ENCODE measurements around the gene TMEM234. TPM values are rescaled to one million over a fixed set of nuclear protein-coding genes. Genes with fewer than 3 reads are reported as not detected.
A peak's percentile ranks its signal among the peaks of the same experiment; 100 is the strongest.

The TMEM234 gene
- total and polyA plus RNA-seq, 2 of the 4 experiments (the other 2 are of a cell fraction), result 10.8 to 22.7 TPM

- no TSS peak for BruUV-seq (replicated peaks)
These were observed 6.6 kb upstream of the TMEM234 start for GRCh38 chr1:32228771-32229170.

More at GRCh38 chr1:32228771-32229170, 6.6 kb upstream of the TMEM234 start:
- H2BK5ac ChIP-seq (ENCODE audit: low read depth, low read length, poor library complexity, severe bottlenecking), result no peak overlapping the region
- H3K27ac ChIP-seq (ENCODE audit: insufficient read depth, low read length), result no peak overlapping the region
- no peak overlapping the region for H3K14ac ChIP-seq (replicated peaks; ENCODE audit: low read depth, low read length)
- H3K79me1 ChIP-seq (ENCODE audit: low read depth in 1 of 2, low read length in 2 of 2), result peaks cover 14 to 31% of the 10 kb centered on the region in 2 experiments
- H3K9me3 ChIP-seq (ENCODE audit: control insufficient read depth, insufficient read depth, low read length), result no peaks in the 10 kb centered on the region
- intact Hi-C loops (cut with micrococcal nuclease) (no loop called here), dilution Hi-C loops (cut with HindIII; ENCODE audit: low sequenced_read_pairs, unreplicated experiment) (no loop called here), in situ Hi-C loops (cut with MboI; ENCODE audit: low sequenced_read_pairs) (no loop called here)
- TF ChIP-seq CHD1 (IDR thresholded peaks at IDR 0.05; ENCODE audit: low read depth, low read length) (no peak), RCOR1 (IDR thresholded peaks at IDR 0.05; ENCODE audit: insufficient replicate concordance, low read length) (no peak), RAD21 (IDR thresholded peaks at IDR 0.05; ENCODE audit: low read length) (no peak), MXI1 (IDR thresholded peaks at IDR 0.05; ENCODE audit: borderline replicate concordance, low read depth, low read length) (no peak), MAFK (IDR thresholded peaks at IDR 0.05; ENCODE audit: low read depth, low read length) (no peak), MAZ (IDR thresholded peaks at IDR 0.05; ENCODE audit: borderline replicate concordance, low read depth, low read length) (no peak), POLR2A (IDR thresholded peaks at IDR 0.05; ENCODE audit: low read depth, low read length) (no peak), BHLHE40 (IDR thresholded peaks at IDR 0.05; ENCODE audit: low read depth, low read length) (no peak), CEBPB (IDR thresholded peaks at IDR 0.05; ENCODE audit: low read depth, low read length) (no peak), FOS (IDR thresholded peaks at IDR 0.05; ENCODE audit: low read depth, low read length) (no peak)
- no peaks in the 10 kb centered on the region for H3K4me1 ChIP-seq (ENCODE audit: control insufficient read depth, insufficient read depth, low read length)
- H3K56ac ChIP-seq (ENCODE audit: extremely low read depth, insufficient read depth, low read length), result no peak overlapping the region
- ATAC-seq (ENCODE audit: low read depth) (no peak), DNase-seq (no peak)
- H3K4ac ChIP-seq (ENCODE audit: low read depth, low read length), result no peak overlapping the region
- no peak overlapping the region for H3K4me3 ChIP-seq (ENCODE audit: insufficient read depth, low read depth, low read length)
- H2AK5ac ChIP-seq (ENCODE audit: low read depth, low read length), result no peak overlapping the region
- 0 out of 2 replicates have a peak, but pooled peaks cover 10% of the 10 kb centered on the region for H4K20me1 ChIP-seq (ENCODE audit: insufficient read depth, low read length)
- H3K9ac ChIP-seq (ENCODE audit: low read depth, low read length), result no peak overlapping the region
- H3K4me2 ChIP-seq (ENCODE audit: low read depth, low read length), result no peak overlapping the region
- ChIA-PET CTCF (no interaction called here), POLR2A (ENCODE audit: unreplicated experiment) (no interaction called here)
- H3K27me3 ChIP-seq (ENCODE audit: control insufficient read depth, insufficient read depth, low read length), result no peaks in the 10 kb centered on the region
- peak overlapping the region; percentile 55 for H2AK9ac ChIP-seq (replicated peaks; ENCODE audit: low read depth, low read length, poor library complexity)
- H4K8ac ChIP-seq (ENCODE audit: low read depth in 2 of 2, low read length in 2 of 2), result no peak overlapping the region
- peaks cover 5% of the 10 kb centered on the region; the same call in 1 of the 2 replicates for H3K9me1 ChIP-seq (ENCODE audit: insufficient read depth, low read length)
- H2BK20ac ChIP-seq (ENCODE audit: low read depth, low read length), result no peak overlapping the region
- no peak overlapping the region for H3K23ac ChIP-seq (ENCODE audit: low read depth, low read length)
- H4K91ac ChIP-seq (ENCODE audit: insufficient read depth, low read depth, low read length), result no peak overlapping the region
- H3K18ac ChIP-seq (ENCODE audit: low read depth, low read length), result no peak overlapping the region
- H2BK15ac ChIP-seq (ENCODE audit: low read depth, low read length), result no peak overlapping the region
- WGBS, 2 experiments (ENCODE audit: extremely low coverage in 2 of 2, insufficient read length in 1 of 2), result no CpG with 5 or more reads among the region's 3 CpGs
- H4K5ac ChIP-seq (ENCODE audit: low read depth, low read length), result no peak overlapping the region
- no peak overlapping the region for H2BK120ac ChIP-seq (ENCODE audit: low read depth, low read length)
- H2AFZ ChIP-seq (replicated peaks; ENCODE audit: low read length, poor library complexity), result no peak overlapping the region
- peaks cover 57% of the 10 kb centered on the region for H3K36me3 ChIP-seq (ENCODE audit: control insufficient read depth, insufficient read depth, low read length)
